HepG2 (cell line): Measurements from ENCODE around the gene RPUSD3. TPM values are rescaled to one million over a fixed set of nuclear protein-coding genes. Genes with fewer than 3 reads are reported as not detected.

Source experiments
- ATAD3A ChIP-seq: sonication (generic); formaldehyde crosslinking; IDR thresholded peaks from 2 replicates; pipeline ENCODE4 v1.4.0; 2020; ENCODE audit warnings: missing genetic modification reagents
- EEA1 ChIP-seq: sonication (generic); formaldehyde crosslinking; IDR thresholded peaks from 2 replicates; pipeline ENCODE4 v1.5.1; 2020; ENCODE audit warnings: mild to moderate bottlenecking, missing genetic modification reagents, borderline replicate concordance
- KAT2B ChIP-seq: fragments of 150-350 bp; IDR thresholded peaks from 2 replicates; pipeline ENCODE4 v1.6.1; 2014; ENCODE audit warnings: low read depth, low read length, borderline replicate concordance
- KLF16 ChIP-seq, 2 experiments: sonication (generic) in 1 of 2; formaldehyde crosslinking in 1 of 2; IDR thresholded peaks; 2 replicates each; pipeline versions ENCODE4 v1.6.1 to v1.8.0; 2016 to 2023; ENCODE audit warnings: missing genetic modification reagents in 2 of 2, missing compliant biosample characterization in 1 of 2
- NFYC ChIP-seq: IDR thresholded peaks from 2 replicates; pipeline ENCODE4 v1.6.1; 2016; ENCODE audit warnings: missing genetic modification reagents, missing compliant biosample characterization
- NR1H2 ChIP-seq: sonication (generic); formaldehyde crosslinking; IDR thresholded peaks from 2 replicates; pipeline ENCODE4 v1.8.1; 2022; ENCODE audit warnings: low read depth, missing genetic modification reagents, borderline replicate concordance
- NR2F6 ChIP-seq, 2 experiments: IDR thresholded peaks; 2 replicates each; pipeline ENCODE4 v1.6.1; 2016; ENCODE audit warnings: antibody characterized with exemption in 1 of 2, mild to moderate bottlenecking in 1 of 2
- POLR2AphosphoS5 ChIP-seq: IDR thresholded peaks from 2 replicates; pipeline ENCODE4 v1.6.1; 2012; ENCODE audit warnings: low read depth, low read length
- SRSF4 ChIP-seq: fragments of 200-400 bp; formaldehyde crosslinking; IDR thresholded peaks from one replicate; pipeline ENCODE4 v1.6.1; 2018; ENCODE audit warnings: mild to moderate bottlenecking, low read depth, low read length, moderate library complexity; ENCODE audit not compliant: poor library complexity, severe bottlenecking
- THYN1 ChIP-seq: sonication (generic); formaldehyde crosslinking; IDR thresholded peaks from 2 replicates; pipeline ENCODE4 v1.8.1; 2023; ENCODE audit warnings: low read depth, mild to moderate bottlenecking, moderate library complexity, missing genetic modification reagents, borderline replicate concordance
- ZNF20 ChIP-seq: sonication (generic); formaldehyde crosslinking; IDR thresholded peaks from 2 replicates; pipeline ENCODE4 v1.4.0; 2020; ENCODE audit warnings: mild to moderate bottlenecking, moderate library complexity, missing genetic modification reagents
- ZNF263 ChIP-seq: sonication (generic); formaldehyde crosslinking; IDR thresholded peaks from 2 replicates; pipeline ENCODE4 v1.4.0; 2020; ENCODE audit warnings: missing genetic modification reagents
- ZNF431 ChIP-seq: sonication (generic); formaldehyde crosslinking; IDR thresholded peaks from 2 replicates; pipeline ENCODE4 v1.9.0; 2022; ENCODE audit warnings: missing genetic modification reagents, low read depth, mild to moderate bottlenecking, borderline replicate concordance
- ZNF792 ChIP-seq: IDR thresholded peaks from 2 replicates; pipeline ENCODE4 v1.6.1; 2016
- polyA plus RNA-seq, 8 experiments: library from polyadenylated mRNA; depleted of rRNA in 3 of 8; stranded (reverse) in 7 of 8; unstranded in 1 of 8; fragments of >200 nt; fragmentation: Illumina TruSeq in 4 of 8; extraction: Trizol in 4 of 8; gene quantifications; 2 replicates each; pipeline versions ENCODE4 v1.2.1 to v1.2.3, GENCODE V29; 2011 to 2016; ENCODE audit warnings: low read depth in 4 of 8, missing spikeins in 1 of 8, mixed read lengths in 1 of 8; ENCODE audit not compliant: insufficient read depth in 1 of 8
- total RNA-seq, 5 experiments: library from RNA; depleted of rRNA; stranded (reverse); fragments of >200 nt; fragmentation: Illumina TruSeq; extraction: Trizol; gene quantifications; 2 replicates each; pipeline ENCODE4 v1.2.3, GENCODE V29; 2016; ENCODE audit warnings: low read depth in 1 of 5
- TF ChIP-seq, protein P1 (sequence below), 2 experiments: sonication (generic) in 1 of 2; formaldehyde crosslinking in 1 of 2; IDR thresholded peaks; 2 replicates each; pipeline versions ENCODE4 v1.4.0 to v1.6.1; 2016 to 2020; ENCODE audit warnings: borderline replicate concordance in 1 of 2, low read depth in 1 of 2, mild to moderate bottlenecking in 1 of 2, missing genetic modification reagents in 1 of 2
- TF ChIP-seq, protein P2 (sequence below): sonication (generic); formaldehyde crosslinking; IDR thresholded peaks from 2 replicates; pipeline ENCODE4 v1.8.1; 2023; ENCODE audit warnings: mild to moderate bottlenecking, missing genetic modification reagents

The RPUSD3 gene
- total and polyA plus RNA-seq, 2 of the 13 experiments (the other 11 are each of a cell fraction or from before 2014, with no cell fraction given) = 32.1 to 48.7 TPM

GRCh38 chr3:9843715-9844438, at the start of gene RPUSD3 (continued):
- TF ChIP-seq SRSF4 (no peak), ZNF20 (CRISPR knock-in tag) (peak; percentile 70; the same call in 1 of the 2 replicates), NR2F6 (IDR thresholded peaks at IDR 0.05) (no peak), NR2F6 (CRISPR knock-in tag; IDR thresholded peaks at IDR 0.05) (peak; percentile 5; the same call in 1 of the 2 replicates), ZNF263 (CRISPR knock-in tag) (no peak), NR1H2 (CRISPR knock-in tag) (no peak), KLF16 (CRISPR knock-in tag; IDR thresholded peaks at IDR 0.05) (no peak), THYN1 (CRISPR knock-in tag) (no peak), ZNF431 (CRISPR knock-in tag) (no peak), NFYC (CRISPR knock-in tag) (peak; percentile 97), POLR2AphosphoS5 (peak; percentile 79), KAT2B (no peak), EEA1 (CRISPR knock-in tag) (no peak), ATAD3A (CRISPR knock-in tag) (no peak), ZNF792 (CRISPR knock-in tag) (no peak)
- TF ChIP-seq, protein P1, sequence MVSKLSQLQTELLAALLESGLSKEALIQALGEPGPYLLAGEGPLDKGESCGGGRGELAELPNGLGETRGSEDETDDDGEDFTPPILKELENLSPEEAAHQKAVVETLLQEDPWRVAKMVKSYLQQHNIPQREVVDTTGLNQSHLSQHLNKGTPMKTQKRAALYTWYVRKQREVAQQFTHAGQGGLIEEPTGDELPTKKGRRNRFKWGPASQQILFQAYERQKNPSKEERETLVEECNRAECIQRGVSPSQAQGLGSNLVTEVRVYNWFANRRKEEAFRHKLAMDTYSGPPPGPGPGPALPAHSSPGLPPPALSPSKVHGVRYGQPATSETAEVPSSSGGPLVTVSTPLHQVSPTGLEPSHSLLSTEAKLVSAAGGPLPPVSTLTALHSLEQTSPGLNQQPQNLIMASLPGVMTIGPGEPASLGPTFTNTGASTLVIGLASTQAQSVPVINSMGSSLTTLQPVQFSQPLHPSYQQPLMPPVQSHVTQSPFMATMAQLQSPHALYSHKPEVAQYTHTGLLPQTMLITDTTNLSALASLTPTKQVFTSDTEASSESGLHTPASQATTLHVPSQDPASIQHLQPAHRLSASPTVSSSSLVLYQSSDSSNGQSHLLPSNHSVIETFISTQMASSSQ (IDR thresholded peaks at IDR 0.05; ENCODE audit: low read depth) = no peak
- TF ChIP-seq, protein P1 (CRISPR knock-in tag; IDR thresholded peaks at IDR 0.05; ENCODE audit: borderline replicate concordance) = peak; percentile 40; the same call in 1 of the 2 replicates
- TF ChIP-seq, protein P2, sequence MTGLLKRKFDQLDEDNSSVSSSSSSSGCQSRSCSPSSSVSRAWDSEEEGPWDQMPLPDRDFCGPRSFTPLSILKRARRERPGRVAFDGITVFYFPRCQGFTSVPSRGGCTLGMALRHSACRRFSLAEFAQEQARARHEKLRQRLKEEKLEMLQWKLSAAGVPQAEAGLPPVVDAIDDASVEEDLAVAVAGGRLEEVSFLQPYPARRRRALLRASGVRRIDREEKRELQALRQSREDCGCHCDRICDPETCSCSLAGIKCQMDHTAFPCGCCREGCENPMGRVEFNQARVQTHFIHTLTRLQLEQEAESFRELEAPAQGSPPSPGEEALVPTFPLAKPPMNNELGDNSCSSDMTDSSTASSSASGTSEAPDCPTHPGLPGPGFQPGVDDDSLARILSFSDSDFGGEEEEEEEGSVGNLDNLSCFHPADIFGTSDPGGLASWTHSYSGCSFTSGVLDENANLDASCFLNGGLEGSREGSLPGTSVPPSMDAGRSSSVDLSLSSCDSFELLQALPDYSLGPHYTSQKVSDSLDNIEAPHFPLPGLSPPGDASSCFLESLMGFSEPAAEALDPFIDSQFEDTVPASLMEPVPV = peak; percentile 77; the same call in 1 of the 2 replicates
